Measurements from ENCODE around the gene CLIP3. TPM values are rescaled to one million over a fixed set of nuclear protein-coding genes. Genes with fewer than 3 reads are reported as not detected.
"Not testable (repeated sequence)": the region's sequence is repeated elsewhere in the genome, so short reads cannot be mapped to it uniquely, and the experiment has no call there.

Gene CLIP3
- total and polyA plus RNA-seq, 2 donors (not counting 1 experiment from before 2014, with no cell fraction given), result 14.7 to 19.8 TPM

DNA sequence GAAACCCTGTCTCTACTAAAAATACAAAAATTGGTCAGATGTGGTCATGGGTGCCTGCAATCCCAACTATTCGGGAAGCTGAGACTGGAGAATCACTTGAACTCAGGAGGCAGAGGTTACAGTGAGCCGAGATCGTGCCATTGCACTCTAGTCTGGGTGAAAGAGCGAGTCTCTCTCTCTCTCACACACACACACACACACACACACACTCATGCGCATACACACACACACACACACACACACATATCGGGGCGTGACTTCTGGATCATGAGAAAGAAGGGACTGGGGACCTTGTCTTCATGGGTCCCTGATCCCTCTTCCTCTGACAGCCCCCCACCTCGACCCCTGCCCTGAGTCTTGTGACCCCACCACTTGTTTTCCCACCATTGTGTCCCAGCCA is 49.5 kb downstream of the CLIP3 start:
- H3K79me2 ChIP-seq (ENCODE audit: control insufficient read depth, insufficient read depth, low read length), result no peaks in the 10 kb centered on the region
- no peaks in the 10 kb centered on the region for H4K20me1 ChIP-seq (ENCODE audit: control insufficient read depth, extremely low read depth, insufficient read depth, low read length)
- H3K27ac ChIP-seq (ENCODE audit: insufficient read depth, low read length), result no peak overlapping the region
- TF ChIP-seq, protein P1, sequence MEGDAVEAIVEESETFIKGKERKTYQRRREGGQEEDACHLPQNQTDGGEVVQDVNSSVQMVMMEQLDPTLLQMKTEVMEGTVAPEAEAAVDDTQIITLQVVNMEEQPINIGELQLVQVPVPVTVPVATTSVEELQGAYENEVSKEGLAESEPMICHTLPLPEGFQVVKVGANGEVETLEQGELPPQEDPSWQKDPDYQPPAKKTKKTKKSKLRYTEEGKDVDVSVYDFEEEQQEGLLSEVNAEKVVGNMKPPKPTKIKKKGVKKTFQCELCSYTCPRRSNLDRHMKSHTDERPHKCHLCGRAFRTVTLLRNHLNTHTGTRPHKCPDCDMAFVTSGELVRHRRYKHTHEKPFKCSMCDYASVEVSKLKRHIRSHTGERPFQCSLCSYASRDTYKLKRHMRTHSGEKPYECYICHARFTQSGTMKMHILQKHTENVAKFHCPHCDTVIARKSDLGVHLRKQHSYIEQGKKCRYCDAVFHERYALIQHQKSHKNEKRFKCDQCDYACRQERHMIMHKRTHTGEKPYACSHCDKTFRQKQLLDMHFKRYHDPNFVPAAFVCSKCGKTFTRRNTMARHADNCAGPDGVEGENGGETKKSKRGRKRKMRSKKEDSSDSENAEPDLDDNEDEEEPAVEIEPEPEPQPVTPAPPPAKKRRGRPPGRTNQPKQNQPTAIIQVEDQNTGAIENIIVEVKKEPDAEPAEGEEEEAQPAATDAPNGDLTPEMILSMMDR (conservative IDR thresholded peaks at IDR 0.05 in 1 of 2, IDR thresholded peaks at IDR 0.05 in 1 of 2; ENCODE audit: low read depth in 1 of 2, low read length in 2 of 2), result no peak
- TF ChIP-seq EZH2 (IDR thresholded peaks at IDR 0.05; ENCODE audit: low read length, missing control alignments), result no peak
- H3K9me3 ChIP-seq (ENCODE audit: control insufficient read depth, insufficient read depth, low read depth, low read length), result no peaks in the 10 kb centered on the region
- H3K4me2 ChIP-seq (ENCODE audit: extremely low read depth, insufficient read depth, low read length), result no peak overlapping the region
- no peak overlapping the region for H2AFZ ChIP-seq (ENCODE audit: low read length)
- H3K36me3 ChIP-seq (ENCODE audit: control insufficient read depth, insufficient read depth, low read length), result no peaks in the 10 kb centered on the region
- H3K27me3 ChIP-seq (ENCODE audit: control insufficient read depth, insufficient read depth, low read length), result peaks cover 10% of the 10 kb centered on the region
- DNase-seq (ENCODE audit: low read depth in 2 of 2), result no peak
- no peaks in the 10 kb centered on the region for H3K4me1 ChIP-seq (ENCODE audit: control insufficient read depth, extremely low read depth, insufficient read depth, low read length)
- no peak overlapping the region for H3K4me3 ChIP-seq (replicated peaks in 1 of 4; ENCODE audit: control extremely low read depth in 1 of 4, insufficient read depth in 1 of 4, low read depth in 3 of 4, low read length in 4 of 4)
- no peak overlapping the region for H3K9ac ChIP-seq (ENCODE audit: insufficient read depth, low read length)

DNA sequence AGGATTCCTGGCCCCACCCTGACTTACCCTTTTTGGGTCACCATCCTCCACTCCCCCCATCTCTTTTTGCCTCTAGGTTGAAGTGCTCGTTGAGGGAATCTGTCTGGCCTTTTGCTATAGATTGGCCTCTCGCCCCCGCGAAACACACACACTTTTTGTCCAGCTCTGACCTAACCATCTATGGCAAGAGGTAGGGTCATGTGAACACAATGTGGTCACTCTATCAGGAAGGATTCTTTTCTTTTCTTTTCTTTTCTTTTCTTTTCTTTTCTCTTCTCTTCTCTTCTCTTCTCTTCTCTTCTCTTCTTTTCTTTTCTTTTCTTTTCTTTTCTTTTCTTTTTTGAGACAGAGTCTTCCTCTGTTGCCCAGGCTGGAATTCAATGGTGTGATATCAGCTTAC is 51.7 kb downstream of the CLIP3 start:
- not testable (repeated sequence) for H3K4me1 ChIP-seq (ENCODE audit: control insufficient read depth, extremely low read depth, insufficient read depth, low read length); H3K27ac ChIP-seq (ENCODE audit: insufficient read depth, low read length); H4K20me1 ChIP-seq (ENCODE audit: control insufficient read depth, extremely low read depth, insufficient read depth, low read length); DNase-seq (ENCODE audit: low read depth in 2 of 2); H3K4me3 ChIP-seq (replicated peaks in 1 of 4; ENCODE audit: control extremely low read depth in 1 of 4, insufficient read depth in 1 of 4, low read depth in 3 of 4, low read length in 4 of 4); H3K4me2 ChIP-seq (ENCODE audit: extremely low read depth, insufficient read depth, low read length); H2AFZ ChIP-seq (ENCODE audit: low read length); H3K9ac ChIP-seq (ENCODE audit: insufficient read depth, low read length); H3K27me3 ChIP-seq (ENCODE audit: control insufficient read depth, insufficient read depth, low read length); H3K9me3 ChIP-seq (ENCODE audit: control insufficient read depth, insufficient read depth, low read depth, low read length); H3K79me2 ChIP-seq (ENCODE audit: control insufficient read depth, insufficient read depth, low read length); H3K36me3 ChIP-seq (ENCODE audit: control insufficient read depth, insufficient read depth, low read length)

DNA sequence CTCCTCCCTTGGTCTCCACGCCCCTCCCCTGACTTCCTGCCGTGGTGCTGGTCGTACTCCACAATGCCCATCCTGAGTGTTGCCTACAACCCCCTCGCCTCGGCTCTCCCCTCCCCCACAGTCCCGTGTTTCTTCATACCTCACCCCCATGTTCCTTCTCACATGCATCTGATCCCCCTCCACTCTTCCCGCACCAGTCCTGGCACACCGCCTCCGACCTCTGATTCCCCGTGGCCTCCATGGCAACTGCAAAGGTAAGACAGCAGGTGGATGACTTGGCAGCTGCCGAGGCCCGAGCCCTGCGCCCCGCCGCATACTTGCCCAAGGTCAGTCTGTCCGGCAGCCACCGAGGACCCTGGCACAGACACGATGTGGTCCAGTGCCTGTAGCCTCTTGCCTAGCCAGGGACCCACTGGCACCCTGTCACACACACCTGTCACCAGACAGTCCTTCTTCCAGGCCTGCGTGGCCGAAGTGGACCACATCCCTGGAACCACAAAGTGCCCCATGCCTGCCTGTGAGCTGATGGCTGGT is 53.8 kb downstream of the CLIP3 start:
- Histone ChIP-seq H3K9ac (ENCODE audit: insufficient read depth, low read length) (no peak overlapping the region), H3K79me2 (ENCODE audit: control insufficient read depth, insufficient read depth, low read length) (no peaks in the 10 kb centered on the region), H3K4me3 (replicated peaks in 1 of 4; ENCODE audit: control extremely low read depth in 1 of 4, insufficient read depth in 1 of 4, low read depth in 3 of 4, low read length in 4 of 4) (no peak overlapping the region), H4K20me1 (ENCODE audit: control insufficient read depth, extremely low read depth, insufficient read depth, low read length) (no peaks in the 10 kb centered on the region), H3K27ac (ENCODE audit: insufficient read depth, low read length) (no peak overlapping the region), H3K9me3 (ENCODE audit: control insufficient read depth, insufficient read depth, low read depth, low read length) (no peaks in the 10 kb centered on the region), H3K36me3 (ENCODE audit: control insufficient read depth, insufficient read depth, low read length) (no peaks in the 10 kb centered on the region), H3K27me3 (ENCODE audit: control insufficient read depth, insufficient read depth, low read length) (no peaks in the 10 kb centered on the region), H2AFZ (ENCODE audit: low read length) (no peak overlapping the region), H3K4me1 (ENCODE audit: control insufficient read depth, extremely low read depth, insufficient read depth, low read length) (no peaks in the 10 kb centered on the region), H3K4me2 (ENCODE audit: extremely low read depth, insufficient read depth, low read length) (no peak overlapping the region)
- no peak for DNase-seq (ENCODE audit: low read depth in 2 of 2)
- TF ChIP-seq EZH2 (IDR thresholded peaks at IDR 0.05; ENCODE audit: low read length, missing control alignments), result no peak
- TF ChIP-seq, protein P1 (conservative IDR thresholded peaks at IDR 0.05 in 1 of 2, IDR thresholded peaks at IDR 0.05 in 1 of 2; ENCODE audit: low read depth in 1 of 2, low read length in 2 of 2), result no peak

Data from fibroblast of lung (primary cell).